Right lobe of liver (tissue), 6 donors: ENCODE data around the gene ABCA6. TPM values are rescaled to one million over a fixed set of nuclear protein-coding genes. Genes with fewer than 3 reads are reported as not detected.

ENCODE experiments used
- ATAC-seq, 4 donors: fragments of 200-7000 bp; cut with Tn5 transposase; one replicate each; pipeline ENCODE4 v1.9.1; 2020; ENCODE audit warnings: mild to moderate bottlenecking in 4 of 4, moderate library complexity in 4 of 4
- DNase-seq, 3 donors: peaks; one replicate each; pipeline ENCODE4 v3.0.0-alpha.2; 2020
- H3K27ac ChIP-seq, 3 donors: fragments of 200-600 bp; one replicate each; pipeline ENCODE4 v1.8.0; 2022
- H3K27me3 ChIP-seq, 2 donors: fragments of 200-600 bp; one replicate each; pipeline ENCODE4 v1.8.0; 2022
- H3K36me3 ChIP-seq, 4 donors: fragments of 200-600 bp; sonication (generic) in 1 of 4; one replicate each; pipeline versions ENCODE4 v1.5.1 to v1.8.0; 2017 to 2022; ENCODE audit warnings: control low read depth in 1 of 4
- H3K4me1 ChIP-seq, 4 donors: fragments of 200-600 bp; sonication (generic) in 1 of 4; one replicate each; pipeline versions ENCODE4 v1.5.1 to v1.8.0; 2017 to 2022; ENCODE audit warnings: control low read depth in 1 of 4
- H3K4me3 ChIP-seq, 3 donors: fragments of 200-600 bp; one replicate each; pipeline ENCODE4 v1.8.0; 2022
- H3K9me3 ChIP-seq, 4 donors: fragments of 200-600 bp; sonication (generic) in 1 of 4; one replicate each; pipeline versions ENCODE4 v1.5.1 to v1.8.0; 2017 to 2022; ENCODE audit warnings: control low read depth in 1 of 4
- CTCF ChIP-seq, 4 donors: fragments of 200-600 bp in 3 of 4; fragments of 450-650 bp in 1 of 4; IDR thresholded peaks; one replicate each; pipeline versions ENCODE4 v1.5.1 to v1.8.0; 2016 to 2022; ENCODE audit warnings: antibody characterized with exemption in 4 of 4, mild to moderate bottlenecking in 2 of 4
- POLR2A ChIP-seq: fragments of 450-650 bp; IDR thresholded peaks from one replicate; pipeline ENCODE4 v1.6.1; 2017; ENCODE audit warnings: antibody characterized with exemption, mild to moderate bottlenecking
- WGBS: methylation state at CpG from one replicate; pipeline ENCODE4 v1.1.6; 2018; ENCODE audit warnings: low coverage, low lambda C conversion rate; ENCODE audit not compliant: insufficient coverage; ENCODE audit errors: missing lambda C conversion rate; 5-methylcytosine and 5-hydroxymethylcytosine counted together
- intact Hi-C, 2 donors: fragments of 100-400 bp; cut with DNase I; formaldehyde crosslinking; loops; one replicate each; pipeline versions ENCODE4 v1.11.2 to v1.14.1; 2022
- total RNA-seq, 6 experiments: library from RNA; depleted of rRNA in 2 of 6; stranded (reverse); fragments of >200 nt in 2 of 6; fragmentation: NEBNext Ultra II Directional in 3 of 6; extraction: Animal tissue kit (Norgen Biotek cat#: 25700) in 3 of 6; gene quantifications; one replicate each; pipeline versions ENCODE4 v1.1.0 to v1.2.4, GENCODE V29; 2016 to 2023
- donor health status: DM: no; HTN: yes; CAD: no.
- donor health status: DM: no; HTN: no; CAD: no.
- donor health status: DM: no; HTN: no; CAD: no.
- donor health status: DM: no; HTN: yes; CAD: no.
- donor health status: DM: no; HTN: yes; CAD: no.

The ABCA6 gene
- total RNA-seq, 6 experiments from 2014 or later: 54.7 to 155 (median 86.2) TPM

GRCh38 chr17:69056179-69056823 lies 85.4 kb downstream of the ABCA6 start:
- Histone ChIP-seq H3K27ac (no peak overlapping the region), H3K36me3 (no peaks in the 10 kb centered on the region), H3K27me3 (no peaks in the 10 kb centered on the region), H3K4me3 (no peak overlapping the region), H3K9me3 (no peaks in the 10 kb centered on the region), H3K4me1 (no peaks in the 10 kb centered on the region)
- no peak for DNase-seq
- 86% methylated on average over 3 of the region's 3 CpGs for WGBS
- intact Hi-C loops: no loop called here
- no peak for ATAC-seq
- no peak for TF ChIP-seq CTCF (IDR thresholded peaks at IDR 0.05)
- no peak for TF ChIP-seq POLR2A

- no peak for TF ChIP-seq POLR2A
- no peak overlapping the region for H3K27ac ChIP-seq
- no peak for DNase-seq
- H3K4me1 ChIP-seq: no peaks in the 10 kb centered on the region
- H3K4me3 ChIP-seq: no peak overlapping the region
- H3K36me3 ChIP-seq: no peaks in the 10 kb centered on the region
- ATAC-seq: no peak
- 93% methylated on average over 2 of the region's 2 CpGs for WGBS
- no peaks in the 10 kb centered on the region for H3K27me3 ChIP-seq
- intact Hi-C loops: no loop called here
- H3K9me3 ChIP-seq: no peaks in the 10 kb centered on the region
Measured at GRCh38 chr17:69055334-69055733, 86.4 kb downstream of the ABCA6 start.

- Histone ChIP-seq H3K9me3 (no peaks in the 10 kb centered on the region), H3K27ac (no peak overlapping the region), H3K27me3 (no peaks in the 10 kb centered on the region), H3K36me3 (no peaks in the 10 kb centered on the region), H3K4me3 (no peak overlapping the region), H3K4me1 (peaks cover 0 to 16% (median 3%) of the 10 kb centered on the region in 4 donors)
- intact Hi-C loops: no loop called here
- WGBS: 62% methylated on average over 5 of the region's 5 CpGs
- TF ChIP-seq POLR2A: no peak
- TF ChIP-seq CTCF (IDR thresholded peaks at IDR 0.05): no peak
- no peak for ATAC-seq
- no peak for DNase-seq
Measured at GRCh38 chr17:69050999-69051775, 90.5 kb downstream of the ABCA6 start.

- Histone ChIP-seq H3K9me3 (no peaks in the 10 kb centered on the region), H3K27me3 (no peaks in the 10 kb centered on the region), H3K4me3 (no peak overlapping the region), H3K4me1 (peaks cover 0 to 16% (median 3%) of the 10 kb centered on the region in 4 donors), H3K27ac (no peak overlapping the region), H3K36me3 (peaks cover 0 to 12% (median 2%) of the 10 kb centered on the region in 4 donors)
- intact Hi-C loops: no loop called here
- DNase-seq (no peak), ATAC-seq (no peak)
- TF ChIP-seq POLR2A: no peak
- TF ChIP-seq CTCF (IDR thresholded peaks at IDR 0.05): no peak
- WGBS: 79% methylated on average over 2 of the region's 2 CpGs
Measured at GRCh38 chr17:69048634-69049033, 93.1 kb downstream of the ABCA6 start.
